NCI-H748 (cell line): Measurements from ENCODE around the gene NBPF9.
"Not testable (repeated sequence)": the region's sequence is repeated elsewhere in the genome, so short reads cannot be mapped to it uniquely, and the experiment has no call there.

ENCODE experiments used
- DNase-seq: peaks from one replicate; lab custom pipeline; 2025; ENCODE audit not compliant: unreplicated experiment; lab: John Stamatoyannopoulos, UW

The NBPF9 gene

GRCh38 chr1:149013513-149013912 lies 89.8 kb downstream of the NBPF9 start:
- not testable (repeated sequence) for DNase-seq

DNA sequence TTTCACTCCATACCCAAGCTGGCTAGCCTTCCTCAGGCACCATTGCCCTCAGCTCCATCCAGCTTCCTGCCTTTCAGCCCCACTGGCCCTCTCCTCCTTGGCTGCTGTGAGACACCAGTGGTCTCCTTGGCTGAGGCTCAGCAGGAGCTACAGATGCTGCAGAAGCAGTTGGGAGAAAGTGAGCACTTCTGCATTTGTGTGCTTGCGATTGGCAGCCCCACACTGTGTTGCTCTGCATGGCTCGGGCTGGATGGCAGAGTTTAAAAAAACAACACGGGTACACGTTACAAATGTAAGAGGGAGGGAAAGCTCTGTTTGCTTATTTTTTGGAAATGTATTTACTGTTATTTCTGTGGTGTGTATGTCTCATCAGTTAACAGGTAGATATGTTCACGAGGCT lies 90.8 kb downstream of the NBPF9 start:
- DNase-seq = not testable (repeated sequence)

- DNase-seq = not testable (repeated sequence)
Observed at GRCh38 chr1:149009761-149010160, 93.6 kb downstream of the NBPF9 start.

- DNase-seq = not testable (repeated sequence)
Observed at GRCh38 chr1:149008769-149009168, 94.6 kb downstream of the NBPF9 start.

DNA sequence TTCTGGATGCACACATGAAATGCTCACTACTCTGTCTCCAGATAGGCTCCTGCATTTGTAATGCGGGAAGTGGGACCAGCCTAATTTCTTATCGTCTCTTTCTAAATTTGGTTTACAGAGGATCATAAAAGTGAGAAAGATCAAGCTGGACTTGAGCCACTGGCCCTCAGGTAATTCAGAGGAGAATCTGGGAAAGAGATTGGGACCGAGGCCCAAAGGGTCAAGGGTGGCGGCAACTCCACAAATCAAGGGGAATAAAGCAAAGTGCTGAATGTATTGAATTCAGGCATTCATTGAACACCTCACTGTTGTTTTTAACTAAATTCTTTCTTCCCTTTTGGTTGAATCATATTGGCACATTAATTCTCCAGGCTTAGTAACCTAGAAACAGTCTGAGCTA lies 95.0 kb downstream of the NBPF9 start:
- DNase-seq = not testable (repeated sequence)
